Pericardium fibroblast (primary cell): ENCODE data around the gene MRPS34. TPM values are rescaled to one million over a fixed set of nuclear protein-coding genes. Genes with fewer than 3 reads are reported as not detected.

Experiments
- total RNA-seq: library from RNA; depleted of rRNA; stranded (reverse); fragments of >200 nt; gene quantifications from 2 replicates; pipeline ENCODE4 v1.2.3, GENCODE V29; 2015

Gene MRPS34
- 85.5 and 88.4 TPM in 2 replicates for total RNA-seq

GRCh38 chr16:1772908-1773702, at the start of gene MRPS34:
TSS of gene MRPS34 (minus strand) at chr16:1773134. CDS start at chr16:1773119, 15 bp downstream.

GRCh38 chr16:1793578-1794220, 20.8 kb upstream of the MRPS34 start, which contains the start of gene IGFALS:
TSS of gene IGFALS (minus strand) at chr16:1793705. CDS start at chr16:1793652, 53 bp downstream.

GRCh38 chr16:1782408-1783264, 9.7 kb upstream of the MRPS34 start, which contains the start of the genes NUBP2 and SPSB3:
TSS of gene NUBP2 (plus strand) at chr16:1782960. CDS start at chr16:1783021, 61 bp downstream.
TSS of gene SPSB3 (minus strand) at chr16:1782571. CDS start at chr16:1781483, 1,088 bp downstream.

GRCh38 chr16:1772362-1772907, 499 bp downstream of the MRPS34 start, which contains the start of gene EME2:
TSS of gene EME2 (plus strand) at chr16:1772810. CDS start at chr16:1773228, 418 bp downstream.

GRCh38 chr16:1771188-1771863, 1.6 kb downstream of the MRPS34 start, which contains the start of gene NME3:
TSS of gene NME3 (minus strand) at chr16:1771543. CDS start at chr16:1771534, 9 bp downstream.

Other genes with a start within 250 kb of the MRPS34 start
- gene TMEM204, start 239.5 kb downstream of the MRPS34 start, total RNA-seq, result 18.1 and 32.6 TPM in 2 replicates
- 14.0 and 18.4 TPM in 2 replicates for gene IFT140, start 161.1 kb downstream of the MRPS34 start, total RNA-seq
- gene CRAMP1, start 160.8 kb downstream of the MRPS34 start, total RNA-seq, result 7.0 and 7.2 TPM in 2 replicates
- gene JPT2, start 94.9 kb downstream of the MRPS34 start, total RNA-seq, result 34.8 and 38.2 TPM in 2 replicates
- 21.0 and 35.7 TPM in 2 replicates for gene MAPK8IP3, start 66.9 kb downstream of the MRPS34 start, total RNA-seq
- gene NME3, start 1.6 kb downstream of the MRPS34 start, total RNA-seq, result 89.0 and 91.8 TPM in 2 replicates
- gene EME2, start 324 bp downstream of the MRPS34 start, total RNA-seq, result 3.9 and 11.9 TPM in 2 replicates
- gene SPSB3, start 9.4 kb upstream of the MRPS34 start, total RNA-seq, result 35.9 and 42.5 TPM in 2 replicates
- gene NUBP2, start 9.8 kb upstream of the MRPS34 start, total RNA-seq, result 87.6 and 105 TPM in 2 replicates
- gene IGFALS, start 20.6 kb upstream of the MRPS34 start, total RNA-seq, result not detected in 2 replicates
- 16.1 and 36.5 TPM in 2 replicates for gene HAGH, start 53.7 kb upstream of the MRPS34 start, total RNA-seq
- gene FAHD1, start 54.1 kb upstream of the MRPS34 start, total RNA-seq, result 32.1 and 32.4 TPM in 2 replicates
- 0.34 TPM in 1 of 2 replicates, not detected in the other for gene MEIOB, start 99.0 kb upstream of the MRPS34 start, total RNA-seq
- 0.12 and 0.34 TPM in 2 replicates for gene HS3ST6, start 145.3 kb upstream of the MRPS34 start, total RNA-seq
- 8.9 and 9.4 TPM in 2 replicates for gene MSRB1, start 170.1 kb upstream of the MRPS34 start, total RNA-seq
- gene RPL3L, start 181.6 kb upstream of the MRPS34 start, total RNA-seq, result not detected in 2 replicates
- gene NDUFB10, start 186.4 kb upstream of the MRPS34 start, total RNA-seq, result 234 and 254 TPM in 2 replicates
- 4,233 and 5,666 TPM in 2 replicates for gene RPS2, start 191.7 kb upstream of the MRPS34 start, total RNA-seq
- gene RNF151, start 193.7 kb upstream of the MRPS34 start, total RNA-seq, result not detected in 2 replicates
- 27.9 and 35.8 TPM in 2 replicates for gene TBL3, start 198.9 kb upstream of the MRPS34 start, total RNA-seq
- 2.1 TPM in 1 of 2 replicates, not detected in the other for gene NOXO1, start 208.3 kb upstream of the MRPS34 start, total RNA-seq
- 11.4 and 28.1 TPM in 2 replicates for gene GFER, start 211.1 kb upstream of the MRPS34 start, total RNA-seq
- 1.3 and 1.4 TPM in 2 replicates for gene SYNGR3, start 216.8 kb upstream of the MRPS34 start, total RNA-seq
- gene ZNF598, start 236.7 kb upstream of the MRPS34 start, total RNA-seq, result 31.0 and 49.6 TPM in 2 replicates
- gene NPW, start 246.7 kb upstream of the MRPS34 start, total RNA-seq, result 1.6 and 8.7 TPM in 2 replicates